ENCODE data around the gene TMEM74B. TPM values are rescaled to one million over a fixed set of nuclear protein-coding genes. Genes with fewer than 3 reads are reported as not detected.
"Not testable (repeated sequence)": the region's sequence is repeated elsewhere in the genome, so short reads cannot be mapped to it uniquely, and the experiment has no call there.

TMEM74B gene
- total RNA-seq, 1 donor from 2014 or later: 2.7 TPM

GRCh38 chr20:1150968-1151367, 33.8 kb downstream of the TMEM74B start:
- TF ChIP-seq, protein P1, sequence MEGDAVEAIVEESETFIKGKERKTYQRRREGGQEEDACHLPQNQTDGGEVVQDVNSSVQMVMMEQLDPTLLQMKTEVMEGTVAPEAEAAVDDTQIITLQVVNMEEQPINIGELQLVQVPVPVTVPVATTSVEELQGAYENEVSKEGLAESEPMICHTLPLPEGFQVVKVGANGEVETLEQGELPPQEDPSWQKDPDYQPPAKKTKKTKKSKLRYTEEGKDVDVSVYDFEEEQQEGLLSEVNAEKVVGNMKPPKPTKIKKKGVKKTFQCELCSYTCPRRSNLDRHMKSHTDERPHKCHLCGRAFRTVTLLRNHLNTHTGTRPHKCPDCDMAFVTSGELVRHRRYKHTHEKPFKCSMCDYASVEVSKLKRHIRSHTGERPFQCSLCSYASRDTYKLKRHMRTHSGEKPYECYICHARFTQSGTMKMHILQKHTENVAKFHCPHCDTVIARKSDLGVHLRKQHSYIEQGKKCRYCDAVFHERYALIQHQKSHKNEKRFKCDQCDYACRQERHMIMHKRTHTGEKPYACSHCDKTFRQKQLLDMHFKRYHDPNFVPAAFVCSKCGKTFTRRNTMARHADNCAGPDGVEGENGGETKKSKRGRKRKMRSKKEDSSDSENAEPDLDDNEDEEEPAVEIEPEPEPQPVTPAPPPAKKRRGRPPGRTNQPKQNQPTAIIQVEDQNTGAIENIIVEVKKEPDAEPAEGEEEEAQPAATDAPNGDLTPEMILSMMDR (conservative IDR thresholded peaks at IDR 0.05): no peak
- H3K36me3 Mint-ChIP-seq (ENCODE audit: low read depth): peaks cover 14% of the 10 kb centered on the region
- H3K9me3 Mint-ChIP-seq: no peaks in the 10 kb centered on the region
- DNase-seq (ENCODE audit: low read depth, low spot score): no peak
- no peak overlapping the region for H3K4me3 Mint-ChIP-seq
- no peaks in the 10 kb centered on the region for H3K27me3 Mint-ChIP-seq (ENCODE audit: low read depth)
- H3K27ac Mint-ChIP-seq (ENCODE audit: unreplicated experiment): no peak overlapping the region
- H3K4me1 Mint-ChIP-seq: no peaks in the 10 kb centered on the region

GRCh38 chr20:1150218-1150617, 34.6 kb downstream of the TMEM74B start:
- Mint-ChIP-seq H3K36me3 (ENCODE audit: low read depth) (peaks cover 11% of the 10 kb centered on the region), H3K9me3 (no peaks in the 10 kb centered on the region), H3K4me1 (no peaks in the 10 kb centered on the region), H3K4me3 (no peak overlapping the region), H3K27me3 (ENCODE audit: low read depth) (no peaks in the 10 kb centered on the region), H3K27ac (ENCODE audit: unreplicated experiment) (no peak overlapping the region)
- TF ChIP-seq, protein P1 (conservative IDR thresholded peaks at IDR 0.05): no peak
- no peak for DNase-seq (ENCODE audit: low read depth, low spot score)

- H3K36me3 Mint-ChIP-seq (ENCODE audit: low read depth); H3K27me3 Mint-ChIP-seq (ENCODE audit: low read depth); H3K4me3 Mint-ChIP-seq; DNase-seq (ENCODE audit: low read depth, low spot score); H3K4me1 Mint-ChIP-seq; H3K27ac Mint-ChIP-seq (ENCODE audit: unreplicated experiment); H3K9me3 Mint-ChIP-seq: not testable (repeated sequence)
Measured at GRCh38 chr20:1149812-1150211, 35.0 kb downstream of the TMEM74B start.

DNA sequence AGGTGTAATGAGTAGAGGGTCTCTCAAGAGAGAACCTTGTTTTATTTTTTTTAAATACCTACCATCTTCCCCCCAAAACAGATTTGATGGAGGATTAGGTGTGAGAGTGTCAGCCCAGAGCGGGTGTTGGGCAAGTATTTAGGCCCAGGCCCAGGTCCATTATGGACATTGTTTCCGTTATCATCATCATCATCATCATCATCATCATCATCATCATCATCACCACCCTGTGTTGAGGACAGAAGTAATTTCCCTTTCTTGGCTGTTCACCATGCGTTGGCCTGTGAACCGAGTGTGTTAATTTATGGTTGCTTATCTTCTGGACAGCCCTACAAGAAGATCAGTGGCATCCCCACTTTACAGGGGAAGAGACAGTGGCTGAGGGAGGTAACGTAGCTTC, 37.8 kb downstream of the TMEM74B start:
- no peaks in the 10 kb centered on the region for H3K4me1 Mint-ChIP-seq
- TF ChIP-seq, protein P1 (conservative IDR thresholded peaks at IDR 0.05): no peak
- no peak overlapping the region for H3K27ac Mint-ChIP-seq (ENCODE audit: unreplicated experiment)
- H3K36me3 Mint-ChIP-seq (ENCODE audit: low read depth): peaks cover 12% of the 10 kb centered on the region
- DNase-seq (ENCODE audit: low read depth, low spot score): no peak
- H3K4me3 Mint-ChIP-seq: no peak overlapping the region
- H3K9me3 Mint-ChIP-seq: no peaks in the 10 kb centered on the region
- no peaks in the 10 kb centered on the region for H3K27me3 Mint-ChIP-seq (ENCODE audit: low read depth)

DNA sequence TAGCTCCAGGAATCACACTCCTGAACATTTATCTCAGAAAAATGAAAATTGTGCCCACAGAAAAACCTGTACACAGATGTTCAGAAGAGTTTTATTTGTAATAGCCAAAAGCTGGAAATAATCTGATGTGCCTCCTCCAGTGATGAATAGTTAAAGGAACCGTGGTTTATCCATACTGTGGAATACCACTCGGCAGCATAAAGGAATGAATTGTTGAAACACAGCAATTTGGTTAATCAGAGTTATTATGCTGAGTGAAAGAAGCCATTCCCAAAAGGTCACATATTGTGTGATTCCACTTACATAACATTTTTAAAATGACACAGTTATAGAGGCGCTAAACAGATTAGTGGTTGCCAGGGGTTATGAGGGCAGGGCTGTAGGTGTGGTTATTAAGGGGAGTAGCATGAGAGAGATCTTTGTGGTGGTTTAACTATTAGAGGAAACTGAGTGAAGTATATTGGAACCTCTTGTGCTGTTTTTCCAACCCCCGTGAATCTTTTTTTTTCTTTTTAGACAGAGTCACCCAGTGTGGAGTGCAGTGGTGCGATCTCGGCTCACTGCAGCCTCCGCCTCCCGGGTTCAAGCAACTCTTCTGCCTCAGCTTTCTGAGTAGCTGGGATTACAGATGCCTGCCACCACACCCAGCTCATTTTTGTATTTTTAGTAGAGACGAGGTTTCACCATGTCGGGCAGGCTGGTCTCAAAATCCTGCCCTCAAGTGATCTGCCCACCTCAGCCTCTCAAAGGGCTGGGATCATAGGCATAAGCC, 40.2 kb downstream of the TMEM74B start:
- Mint-ChIP-seq H3K27ac (ENCODE audit: unreplicated experiment) (no peak overlapping the region), H3K4me3 (no peak overlapping the region), H3K27me3 (ENCODE audit: low read depth) (no peaks in the 10 kb centered on the region), H3K36me3 (ENCODE audit: low read depth) (peaks cover 25% of the 10 kb centered on the region), H3K4me1 (no peaks in the 10 kb centered on the region), H3K9me3 (no peaks in the 10 kb centered on the region)
- TF ChIP-seq, protein P1 (conservative IDR thresholded peaks at IDR 0.05): no peak
- DNase-seq (ENCODE audit: low read depth, low spot score): no peak

DNA sequence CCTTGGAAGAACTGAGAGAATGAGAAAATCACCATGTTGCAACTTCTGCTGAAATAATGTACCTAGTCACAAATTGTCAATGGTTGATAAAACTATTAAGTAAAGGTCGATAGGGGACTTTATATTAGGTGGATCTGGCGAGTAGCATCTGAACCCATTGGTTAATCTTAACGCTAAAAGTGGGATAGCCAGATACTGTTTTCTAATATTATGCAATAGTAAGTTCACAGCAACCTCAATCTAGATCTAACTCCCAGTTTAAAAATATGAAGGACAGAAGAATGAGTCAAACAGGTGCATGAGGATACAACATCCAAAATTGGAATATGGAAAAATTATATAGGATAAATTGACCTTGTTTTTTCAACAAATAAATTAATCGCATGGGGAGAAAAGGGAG, 47.5 kb downstream of the TMEM74B start:
- H3K27me3 Mint-ChIP-seq (ENCODE audit: low read depth): no peaks in the 10 kb centered on the region
- peaks cover 4% of the 10 kb centered on the region for H3K9me3 Mint-ChIP-seq
- no peak overlapping the region for H3K4me3 Mint-ChIP-seq
- H3K4me1 Mint-ChIP-seq: no peaks in the 10 kb centered on the region
- DNase-seq (ENCODE audit: low read depth, low spot score): no peak
- H3K27ac Mint-ChIP-seq (ENCODE audit: unreplicated experiment): no peak overlapping the region
- TF ChIP-seq, protein P1 (conservative IDR thresholded peaks at IDR 0.05): no peak
- peaks cover 38% of the 10 kb centered on the region for H3K36me3 Mint-ChIP-seq (ENCODE audit: low read depth)

Measured in neural crest cell (in vitro differentiated cells).